ENCODE results near the gene NPM1.
"Not testable (repeated sequence)": the region's sequence is repeated elsewhere in the genome, so short reads cannot be mapped to it uniquely, and the experiment has no call there.

The NPM1 gene

DNA sequence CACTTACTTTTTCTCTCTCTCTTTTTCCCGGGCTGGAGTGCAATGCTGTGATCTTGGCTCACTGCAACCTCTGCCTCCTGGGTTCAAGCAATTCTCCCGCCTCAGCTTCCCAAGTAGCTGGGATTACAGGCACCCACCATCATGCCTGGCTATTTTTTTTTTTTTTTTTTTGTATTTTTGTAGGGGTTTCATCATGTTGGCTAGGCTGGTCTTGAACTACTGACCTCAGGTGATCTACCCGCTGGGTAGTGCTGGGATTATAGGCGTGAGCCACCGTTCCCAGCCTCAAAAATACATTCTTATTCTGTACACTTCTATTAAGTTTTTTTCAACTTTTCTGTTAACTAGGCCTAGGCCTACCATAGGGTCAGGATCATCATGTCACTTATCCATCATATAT, 26.3 kb downstream of the NPM1 start:
- DNase-seq: not testable (repeated sequence)

DNA sequence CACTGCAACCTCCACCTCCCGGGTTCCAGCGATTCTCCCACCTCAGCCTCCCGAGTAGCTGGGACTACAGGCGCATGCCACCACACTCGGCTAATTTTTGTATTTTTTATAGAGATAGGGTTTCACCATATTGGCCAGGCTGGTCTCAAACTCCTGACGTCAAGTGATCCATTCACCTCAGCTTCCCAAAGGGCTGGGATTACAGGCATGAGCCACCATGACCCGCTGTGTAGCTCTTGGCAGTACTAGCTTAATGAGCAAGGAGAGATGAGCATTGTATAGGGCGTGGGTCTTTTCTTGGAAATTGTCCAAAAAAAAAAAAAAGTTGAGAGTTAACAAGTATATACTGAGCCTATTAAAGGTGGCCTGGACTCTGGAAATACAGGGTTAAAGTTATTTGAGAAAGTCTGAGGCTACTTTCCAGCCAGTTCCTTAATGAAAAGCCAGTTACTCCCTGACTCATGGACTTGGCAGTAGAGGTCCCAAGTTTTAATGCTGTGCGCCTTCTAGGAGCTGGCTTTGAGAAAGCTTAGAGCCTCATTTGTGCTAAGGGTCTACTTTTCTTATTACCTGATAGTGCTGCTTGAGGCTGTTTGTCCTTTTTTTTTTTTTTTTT, 27.6 kb downstream of the NPM1 start:
- DNase-seq: no peak

DNA sequence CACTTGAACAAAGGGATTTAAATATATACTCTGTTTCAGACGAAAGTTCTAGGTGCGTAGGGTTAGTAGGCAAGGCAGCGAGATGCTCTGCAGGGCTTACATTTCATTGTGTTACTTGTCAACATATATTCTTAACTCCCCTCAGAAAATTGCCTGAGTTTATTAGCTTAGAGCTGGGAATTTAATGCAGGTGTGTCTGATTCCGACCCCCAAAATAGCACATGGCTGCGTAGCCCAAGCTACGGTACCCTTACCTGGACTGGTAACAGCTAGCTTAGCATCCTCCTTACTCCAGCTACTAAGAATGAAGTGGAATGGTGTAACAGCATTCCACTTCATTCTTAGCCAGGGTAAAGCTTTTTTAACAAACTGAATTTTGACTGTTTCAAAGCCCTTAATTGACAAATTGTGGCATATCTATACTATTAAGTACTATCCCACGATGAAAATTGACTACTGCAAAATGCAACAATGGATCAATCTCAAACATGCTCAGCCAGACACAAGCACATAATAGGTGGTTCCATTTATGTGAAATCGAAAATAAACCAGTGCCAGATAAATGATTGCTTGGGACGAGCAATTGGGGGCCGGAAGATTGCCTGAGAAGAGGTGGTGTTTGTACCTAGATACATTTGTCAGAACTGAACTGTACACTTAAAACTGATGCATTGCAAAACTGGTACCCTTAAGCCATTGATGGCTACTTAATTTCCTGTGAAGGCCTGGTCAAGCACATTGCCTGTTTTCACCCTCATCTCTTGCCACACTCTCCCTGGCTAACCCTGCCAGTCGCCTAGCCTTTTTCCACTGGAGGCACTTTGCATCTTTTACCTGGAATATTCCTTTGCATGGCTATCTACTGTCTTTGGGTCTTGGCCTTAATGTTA, 28.8 kb downstream of the NPM1 start:
- no peak for DNase-seq

DNA sequence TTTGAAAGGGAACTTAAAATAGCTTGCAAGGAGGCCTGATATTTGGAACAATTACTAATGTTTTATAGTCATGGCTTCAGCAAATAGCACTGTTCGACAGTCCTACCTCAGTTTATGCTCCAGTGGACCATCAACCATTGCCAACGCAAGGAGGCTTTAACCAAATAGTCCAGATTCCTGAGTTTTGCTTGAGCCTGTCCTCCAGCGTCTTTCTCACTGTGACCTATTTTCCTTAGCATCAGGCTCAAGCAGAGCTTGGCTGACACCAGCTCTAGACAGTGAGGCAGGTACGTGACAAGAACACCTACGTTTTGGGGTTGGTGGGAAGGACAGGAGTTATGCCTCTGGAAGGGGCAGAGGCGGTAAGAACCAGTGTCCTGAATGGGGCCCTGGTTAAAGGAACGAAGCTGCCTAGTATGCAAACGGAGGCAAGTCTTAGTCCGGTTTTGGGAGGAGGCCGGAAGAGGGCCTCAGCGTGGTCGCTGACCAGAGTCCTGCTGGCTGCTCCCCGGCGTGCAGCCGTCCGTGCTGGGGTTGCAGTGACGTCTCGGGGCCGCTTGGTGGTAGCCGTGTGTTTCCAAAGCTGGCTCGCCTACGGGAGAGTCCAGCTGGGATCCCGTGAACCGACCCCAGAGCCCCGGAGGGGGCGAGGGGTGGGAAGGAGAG, 30.8 kb downstream of the NPM1 start:
- peak in 2 of 4 experiments; percentile 4 to 29 for DNase-seq

DNA sequence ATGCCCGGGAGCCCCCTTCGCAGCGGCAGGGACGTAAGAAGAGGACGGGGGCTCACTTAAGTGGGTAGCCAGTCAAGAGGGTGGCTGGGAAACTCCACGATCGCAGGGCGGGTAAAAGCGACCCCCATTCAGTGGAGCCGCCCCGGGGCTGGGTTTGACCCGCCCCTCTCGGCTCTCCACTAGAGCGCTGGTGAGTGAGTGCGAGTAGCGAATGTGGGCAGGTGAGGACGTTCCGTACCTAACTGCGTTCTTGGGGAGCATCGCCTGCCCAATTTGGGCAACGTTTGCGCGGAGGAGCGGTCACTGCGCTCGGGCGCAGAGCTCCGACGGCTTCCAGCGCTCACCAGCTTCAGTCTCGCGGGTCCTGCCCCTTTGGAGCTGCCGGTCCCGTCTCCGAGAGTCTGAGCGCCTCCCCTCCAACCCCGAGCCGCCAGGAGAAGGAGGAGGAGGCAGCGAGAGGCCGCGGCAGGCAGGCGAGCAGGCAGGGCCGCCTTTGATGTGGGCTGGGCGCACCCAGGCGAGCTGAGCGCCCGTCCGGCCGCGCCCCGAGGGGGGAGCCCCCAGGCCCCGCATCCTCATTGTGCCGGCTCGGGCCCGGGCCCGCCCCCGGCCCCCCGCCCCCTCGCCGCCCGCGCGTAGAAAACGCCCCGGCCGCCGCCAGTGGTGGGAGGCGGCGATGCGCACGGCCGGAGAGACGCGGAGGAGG, 31.5 kb downstream of the NPM1 start, which contains the start of gene FGF18:
Gene FGF18 (plus strand): TSS at position 666 of the 706 bp plus-strand sequence. CDS start 553 bp downstream, outside the sequence.
- DNase-seq: no peak

DNA sequence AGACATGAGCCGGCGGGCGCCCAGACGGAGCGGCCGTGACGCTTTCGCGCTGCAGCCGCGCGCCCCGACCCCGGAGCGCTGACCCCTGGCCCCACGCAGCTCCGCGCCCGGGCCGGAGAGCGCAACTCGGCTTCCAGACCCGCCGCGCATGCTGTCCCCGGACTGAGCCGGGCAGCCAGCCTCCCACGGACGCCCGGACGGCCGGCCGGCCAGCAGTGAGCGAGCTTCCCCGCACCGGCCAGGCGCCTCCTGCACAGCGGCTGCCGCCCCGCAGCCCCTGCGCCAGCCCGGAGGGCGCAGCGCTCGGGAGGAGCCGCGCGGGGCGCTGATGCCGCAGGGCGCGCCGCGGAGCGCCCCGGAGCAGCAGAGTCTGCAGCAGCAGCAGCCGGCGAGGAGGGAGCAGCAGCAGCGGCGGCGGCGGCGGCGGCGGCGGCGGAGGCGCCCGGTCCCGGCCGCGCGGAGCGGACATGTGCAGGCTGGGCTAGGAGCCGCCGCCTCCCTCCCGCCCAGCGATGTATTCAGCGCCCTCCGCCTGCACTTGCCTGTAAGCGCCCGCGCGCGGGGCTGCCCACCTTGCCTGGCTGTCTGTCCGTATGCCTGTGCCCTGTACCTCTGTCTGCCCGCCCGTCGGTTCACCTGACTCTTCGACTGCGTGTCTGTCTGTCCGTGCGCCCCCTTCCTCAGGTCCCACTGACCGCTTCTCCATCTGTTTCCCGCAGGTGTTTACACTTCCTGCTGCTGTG, 32.2 kb downstream of the NPM1 start:
- DNase-seq: no peak

DNA sequence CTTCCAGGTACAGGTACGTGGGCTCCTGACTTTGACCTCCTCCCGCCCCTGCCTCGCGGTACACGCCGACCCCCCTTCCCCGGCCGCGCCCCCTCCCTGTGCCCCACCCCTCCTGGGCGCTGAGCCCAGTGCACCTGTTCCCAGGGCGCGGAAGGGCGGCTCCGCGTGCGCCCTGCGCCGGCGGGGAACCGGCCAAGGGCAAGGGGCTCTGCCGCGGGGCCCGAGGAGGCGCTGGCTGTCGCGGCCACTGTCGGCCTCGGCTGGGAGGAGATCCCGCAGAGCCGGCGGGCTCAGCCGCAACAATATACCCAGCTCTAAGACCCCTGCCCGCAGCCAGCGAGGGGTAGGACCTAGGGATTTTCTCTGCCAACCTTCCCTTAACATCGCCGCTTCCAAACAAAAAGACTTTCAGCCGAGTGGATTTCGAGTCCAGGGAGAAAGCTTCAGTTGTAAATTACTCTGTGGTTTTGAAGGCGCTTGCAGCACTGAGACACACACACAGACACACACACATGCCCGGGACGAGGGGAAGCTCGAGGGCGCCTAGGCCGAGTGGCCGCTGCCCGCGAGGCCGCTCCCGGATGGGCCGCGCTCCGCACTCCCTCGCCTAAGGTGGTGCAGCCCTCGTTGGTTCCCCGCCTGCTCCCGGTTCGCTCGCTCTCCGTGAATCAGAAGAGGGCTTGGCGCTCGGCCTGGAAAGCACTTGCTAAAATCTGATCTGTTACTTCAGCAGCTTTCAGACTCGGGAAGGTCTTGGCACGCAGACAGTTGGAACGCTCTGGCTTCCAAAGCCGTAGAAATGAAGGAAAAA, 33.0 kb downstream of the NPM1 start:
- no peak for DNase-seq

DNA sequence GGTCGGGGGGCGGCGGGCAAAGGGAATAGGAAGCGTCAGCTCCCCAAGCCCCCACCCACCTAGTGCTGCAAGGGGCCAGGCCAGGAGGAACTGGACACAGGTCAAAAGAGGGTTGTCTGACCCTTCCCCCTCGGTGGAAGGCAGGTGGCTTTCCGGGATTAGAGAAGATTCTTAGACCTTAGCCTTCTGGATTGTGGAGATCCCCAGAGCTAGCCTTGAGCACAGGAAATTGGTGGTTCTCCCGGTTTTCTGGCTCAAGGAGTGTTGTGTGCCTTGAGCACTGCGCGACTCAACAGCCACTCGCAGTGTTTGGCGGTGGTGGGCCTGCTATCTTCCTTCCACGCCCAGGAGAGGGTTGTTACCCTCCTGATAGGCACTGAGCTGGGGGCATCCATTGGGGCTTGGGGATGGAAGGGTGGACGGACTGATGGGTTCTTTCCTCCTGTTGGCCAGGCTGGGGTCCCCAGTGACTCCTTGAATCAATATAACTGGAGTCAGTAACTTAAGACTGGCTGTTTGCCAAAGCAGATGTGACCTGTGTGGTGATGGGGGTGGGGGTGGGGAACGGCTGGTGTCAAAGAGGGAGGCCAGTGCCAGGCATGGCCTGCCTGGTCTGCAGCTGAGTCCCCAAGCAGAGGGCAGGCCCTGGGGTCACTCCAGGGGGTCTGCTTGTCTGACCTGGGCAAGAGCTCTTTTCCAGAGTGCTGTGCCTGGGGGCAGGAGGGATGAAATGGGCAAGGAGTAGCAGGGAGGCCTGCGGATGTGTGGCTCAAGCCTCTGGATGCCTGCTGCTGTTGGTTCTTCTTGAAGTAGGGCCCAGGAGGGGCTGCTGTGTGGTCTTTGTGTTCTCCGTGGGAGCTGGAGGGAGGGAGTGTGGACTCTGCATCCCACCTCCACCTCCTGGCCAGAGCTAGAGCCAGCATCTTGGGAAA, 33.9 kb downstream of the NPM1 start:
- DNase-seq: no peak

DNA sequence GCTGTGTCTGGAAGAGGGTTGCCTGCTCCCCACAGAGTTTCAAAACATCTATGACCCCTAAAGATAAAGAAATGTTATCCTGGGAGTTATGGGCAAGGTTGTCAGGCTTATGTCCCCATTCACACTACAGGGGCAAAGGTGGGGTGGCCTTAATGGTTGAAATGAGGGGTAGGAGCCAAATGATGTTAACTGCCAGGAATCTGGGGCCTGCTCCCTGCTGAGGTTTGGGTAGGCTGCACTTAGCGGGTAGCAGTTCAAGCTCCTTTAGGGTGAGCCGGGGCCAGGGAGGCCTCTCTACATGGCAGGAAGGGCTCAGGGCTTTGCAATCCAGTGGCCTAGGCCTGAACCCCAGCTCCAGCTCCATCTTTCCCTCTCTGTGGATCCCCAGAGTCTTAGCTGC, 34.8 kb downstream of the NPM1 start:
- no peak for DNase-seq

DNA sequence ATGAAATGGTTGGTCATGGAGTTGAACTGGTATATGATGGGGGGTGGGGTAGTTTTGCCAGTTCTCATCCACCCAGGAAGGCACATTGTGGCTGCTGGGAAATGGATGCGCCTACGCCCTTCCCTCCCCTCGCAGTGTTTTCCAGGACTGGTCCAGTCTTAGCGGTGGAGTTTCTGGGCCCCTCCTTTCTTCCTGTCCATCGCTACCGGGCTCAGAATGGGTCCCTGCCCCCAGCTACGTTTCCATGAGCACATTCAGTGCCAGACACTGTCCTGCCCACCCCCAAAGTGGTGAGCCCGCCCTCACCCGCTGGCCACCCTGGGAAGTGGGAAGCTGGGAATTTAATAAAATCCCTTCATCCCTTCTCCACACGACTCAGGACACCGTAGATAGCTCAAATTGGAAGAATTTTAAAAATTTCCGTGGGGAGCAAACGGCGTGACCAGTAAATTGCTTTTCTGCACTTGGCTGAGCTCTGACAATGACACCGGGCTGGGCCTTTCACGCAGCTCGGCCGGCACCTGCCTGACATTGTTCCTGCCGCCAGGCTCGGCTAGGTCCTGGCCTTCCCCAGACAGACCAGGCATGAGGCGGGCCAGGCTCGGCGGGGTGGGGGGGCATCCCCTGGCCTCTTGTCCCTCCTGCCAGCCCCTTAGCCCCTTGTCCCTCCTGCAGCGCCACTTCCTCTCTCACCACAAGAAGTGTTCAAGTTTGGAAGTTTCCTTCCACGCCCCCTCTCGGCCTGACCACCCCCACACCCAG, 35.4 kb downstream of the NPM1 start:
- DNase-seq: no peak

DNA sequence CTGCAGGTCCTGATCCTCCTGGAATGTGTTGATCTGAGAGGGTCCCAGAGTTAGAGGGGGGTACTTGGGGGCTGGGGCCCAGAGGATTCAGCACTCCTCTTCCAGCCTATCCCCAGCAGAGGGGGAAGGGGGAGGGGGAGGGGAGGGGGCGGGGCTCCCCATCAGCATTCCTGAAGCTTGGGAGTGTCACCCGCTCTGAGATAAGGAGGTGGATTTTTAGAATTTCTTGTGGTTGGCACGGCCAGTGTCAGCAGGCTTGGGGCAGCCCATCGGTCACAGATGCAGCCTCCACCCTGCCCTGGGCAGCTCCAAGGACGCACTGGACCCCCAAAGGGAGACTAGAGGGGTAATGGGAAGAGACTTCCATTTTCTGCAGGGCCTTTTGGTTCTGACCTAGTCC, 37.1 kb downstream of the NPM1 start:
- DNase-seq: no peak

DNA sequence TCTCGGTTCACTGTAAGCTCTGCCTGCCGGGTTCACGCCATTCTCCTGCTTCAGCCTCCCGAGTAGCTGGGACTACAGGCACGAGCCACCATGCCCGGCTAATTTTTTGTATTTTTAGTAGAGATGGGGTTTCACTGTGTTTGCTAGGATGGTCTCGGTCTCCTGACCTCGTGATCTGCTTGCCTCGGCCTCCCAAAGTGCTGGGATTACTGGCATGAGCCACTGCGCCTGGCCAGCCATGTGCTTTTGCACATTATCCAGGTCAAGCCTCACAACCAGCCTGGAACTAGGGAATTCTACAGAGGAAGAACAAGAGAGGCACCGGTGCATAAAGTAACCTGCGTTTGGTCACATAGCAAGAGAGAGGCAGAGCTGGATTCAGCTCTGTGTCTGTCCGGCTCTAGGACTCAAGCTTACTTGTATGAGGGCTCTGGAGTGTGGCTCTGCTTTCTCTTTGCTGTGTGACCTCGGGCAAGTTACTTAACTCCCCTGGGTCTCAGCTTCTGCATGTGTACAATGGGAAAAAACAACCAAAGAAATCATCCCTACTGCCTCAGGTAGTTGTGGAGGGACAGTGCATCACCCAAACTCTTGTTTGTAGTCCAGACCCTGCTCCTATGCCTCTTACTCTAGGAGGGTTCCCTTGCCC, 38.1 kb downstream of the NPM1 start:
- DNase-seq: no peak

DNA sequence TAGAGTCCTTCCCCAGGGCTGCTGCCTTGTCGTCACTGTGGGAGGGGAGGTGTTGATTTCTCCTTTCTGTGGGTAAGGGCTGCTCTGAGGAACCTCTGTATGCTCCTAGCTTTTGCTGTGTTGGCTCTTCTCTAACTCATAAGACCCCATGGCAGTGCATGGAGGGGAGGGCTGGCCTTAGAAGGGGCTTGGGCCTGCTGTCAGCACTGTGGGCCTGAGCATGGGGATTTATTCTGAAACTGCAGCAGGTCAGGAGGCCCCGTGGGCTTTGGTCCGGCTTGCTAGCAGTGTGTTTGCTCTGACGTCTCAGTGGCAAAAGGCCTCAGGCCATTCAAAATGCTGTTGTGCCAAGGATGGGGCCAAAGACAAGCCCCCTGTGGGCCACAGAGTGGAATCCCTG, 38.6 kb downstream of the NPM1 start:
- no peak for DNase-seq

DNA sequence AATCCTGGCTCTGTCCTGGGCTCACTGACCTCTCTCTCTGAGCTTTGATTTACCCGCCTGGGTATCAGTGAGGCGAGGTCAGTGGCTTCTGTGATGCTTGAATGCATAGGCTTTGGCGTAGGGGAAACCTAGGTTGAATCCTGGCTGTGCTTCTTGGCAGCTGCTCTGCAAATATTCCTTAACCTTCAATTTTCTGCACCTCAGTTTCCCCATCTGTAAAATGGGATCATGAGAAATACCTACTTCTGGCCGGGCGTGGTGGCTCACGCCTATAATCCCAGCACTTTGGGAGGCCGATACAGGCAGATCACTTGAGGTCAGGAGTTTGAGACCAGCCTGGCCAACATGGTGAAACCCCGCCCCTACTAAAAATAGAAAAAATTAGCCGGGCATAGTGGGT, 39.0 kb downstream of the NPM1 start:
- no peak for DNase-seq

DNA sequence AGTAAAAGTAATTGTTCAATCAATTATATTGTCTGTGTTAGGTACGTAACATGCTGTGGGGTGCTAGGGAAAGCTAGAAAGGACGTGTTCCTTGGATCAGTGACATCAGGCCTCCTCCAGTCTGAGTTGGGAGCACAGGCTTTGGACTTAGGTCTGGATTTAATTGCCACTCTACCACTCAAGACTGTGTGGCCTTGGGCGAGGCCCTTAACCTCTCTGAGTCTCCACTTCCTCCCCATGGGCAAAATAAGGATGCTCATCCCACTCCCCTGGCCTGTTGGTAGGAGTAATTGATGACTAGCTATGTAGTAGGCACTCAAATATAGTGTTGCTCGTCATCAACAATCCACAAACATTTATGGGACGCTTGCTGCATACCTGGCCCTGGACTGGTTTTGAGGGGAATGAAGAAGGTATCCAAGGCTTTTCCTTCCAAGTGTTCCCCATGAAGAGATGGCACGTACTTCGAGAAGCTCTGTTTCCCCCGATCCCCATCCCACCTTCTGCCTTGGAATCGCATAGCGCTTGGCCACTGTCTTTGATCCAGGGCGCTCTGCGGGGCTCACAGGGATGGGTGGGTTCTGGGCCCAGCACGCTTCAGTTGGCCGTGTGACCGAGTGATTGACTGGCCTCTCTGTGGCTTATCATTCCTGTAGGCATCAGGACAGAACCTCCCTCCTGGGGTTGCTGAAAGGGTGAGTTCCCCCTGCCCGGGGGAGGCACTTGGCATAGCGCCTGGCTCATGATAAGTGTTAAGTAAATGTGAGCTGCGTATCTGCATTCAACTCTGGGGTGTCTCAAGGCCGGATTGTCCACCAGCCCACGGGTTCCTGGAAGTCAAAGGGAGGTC, 39.9 kb downstream of the NPM1 start:
- no peak for DNase-seq

DNA sequence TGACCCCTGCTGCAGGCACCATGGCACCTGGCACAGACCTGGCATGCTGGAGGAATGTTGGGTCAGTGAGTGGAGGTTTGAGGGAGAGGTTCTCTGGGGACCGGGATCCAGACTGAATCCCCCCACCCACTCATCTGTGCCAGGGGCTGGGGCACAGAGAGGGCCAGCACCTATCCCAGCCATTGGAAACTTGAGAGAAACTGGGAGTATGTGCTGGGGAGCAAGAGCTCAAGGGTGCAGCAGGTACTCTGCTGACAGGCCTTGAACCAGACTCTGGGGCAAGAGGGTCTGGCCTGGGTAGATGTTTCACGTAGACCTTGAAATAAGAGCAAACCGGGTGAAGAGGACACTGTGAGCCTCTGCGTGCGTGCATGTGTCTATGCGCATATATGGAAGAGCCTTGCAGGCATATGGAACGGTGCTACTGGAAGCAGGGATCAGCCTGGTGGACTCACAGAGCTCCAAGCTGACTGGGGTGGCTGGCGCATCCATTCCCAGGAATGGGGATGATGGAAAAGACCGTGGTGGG, 40.6 kb downstream of the NPM1 start:
- DNase-seq: no peak

DNA sequence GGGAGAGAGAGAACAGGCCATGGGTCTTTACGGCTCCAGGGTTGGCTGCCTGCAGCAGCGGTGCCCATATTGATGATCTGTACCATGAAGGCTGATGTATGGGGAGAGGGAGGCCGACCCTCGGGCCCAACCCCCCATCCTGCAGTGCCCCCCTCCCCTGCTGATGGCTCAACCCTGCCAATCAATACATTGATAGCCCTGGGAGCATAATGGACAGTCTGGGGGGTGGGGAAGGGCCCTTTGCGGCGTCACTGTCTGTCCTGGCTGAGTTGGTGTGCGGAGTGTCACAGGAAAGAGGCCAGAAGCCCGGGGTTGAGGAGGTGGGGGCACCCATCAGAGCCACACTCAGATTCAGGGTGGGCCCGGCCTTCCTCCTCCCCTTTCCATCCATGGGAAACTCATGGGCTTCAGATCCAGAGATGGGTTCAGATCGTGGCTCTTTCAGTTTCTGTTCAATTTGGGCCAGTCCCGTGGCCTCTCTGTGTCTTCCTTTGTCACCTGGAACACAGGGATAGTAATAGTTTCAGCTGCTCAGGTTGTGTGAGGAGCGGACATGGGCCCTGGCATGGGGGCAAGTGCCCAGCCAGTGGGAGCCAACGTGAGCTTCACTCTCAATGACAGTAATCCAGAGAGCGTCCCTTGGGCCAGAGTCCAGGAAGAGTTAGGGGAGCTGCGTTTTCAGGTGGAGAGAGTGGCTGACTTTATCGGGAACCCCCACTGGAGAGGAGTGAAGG, 41.3 kb downstream of the NPM1 start:
- no peak for DNase-seq

Measured in activated naive CD4-positive, alpha-beta T cell (primary cell).